Esophagus squamous epithelium (tissue), 5 donors: ENCODE data around the gene ALCAM. TPM values are rescaled to one million over a fixed set of nuclear protein-coding genes. Genes with fewer than 3 reads are reported as not detected.
"Not testable (repeated sequence)": the region's sequence is repeated elsewhere in the genome, so short reads cannot be mapped to it uniquely, and the experiment has no call there.

Experiments used
- DNase-seq: peaks from one replicate; lab custom pipeline; 2025; lab: John Stamatoyannopoulos, UW
- H3K27ac ChIP-seq, 4 donors: fragments of 200-600 bp; sonication (generic); one replicate each; pipeline ENCODE4 v1.5.1; 2016 to 2019; ENCODE audit warnings: mild to moderate bottlenecking in 1 of 4
- H3K27me3 ChIP-seq, 4 donors: fragments of 200-600 bp; sonication (generic); 1 replicate in 3 of 4; 2 replicates in 1 of 4; pipeline versions ENCODE4 v1.5.1 to v1.6.0; 2017 to 2021; ENCODE audit warnings: antibody characterized with exemption in 1 of 4
- H3K36me3 ChIP-seq, 3 donors: fragments of 200-600 bp; sonication (generic); one replicate each; pipeline ENCODE4 v1.5.1; 2016 to 2019
- H3K4me1 ChIP-seq, 3 donors: fragments of 200-600 bp; sonication (generic); one replicate each; pipeline ENCODE4 v1.5.1; 2017 to 2019
- H3K4me3 ChIP-seq, 4 donors: fragments of 200-600 bp; sonication (generic); 1 replicate in 3 of 4; 2 replicates in 1 of 4; pipeline ENCODE4 v1.5.1; 2016 to 2019; ENCODE audit warnings: mild to moderate bottlenecking in 2 of 4, moderate library complexity in 1 of 4
- H3K9me3 ChIP-seq, 3 donors: fragments of 200-600 bp; sonication (generic); one replicate each; pipeline ENCODE4 v1.5.1; 2016 to 2019
- POLR2A ChIP-seq, 4 donors: fragments of 450-650 bp; IDR thresholded peaks; one replicate each; pipeline ENCODE4 v1.6.1; 2017; ENCODE audit warnings: antibody characterized with exemption in 4 of 4, mild to moderate bottlenecking in 4 of 4, moderate library complexity in 3 of 4
- WGBS, 2 donors: methylation state at CpG; one replicate each; pipeline ENCODE4 v1.1.5; 2018; 5-methylcytosine and 5-hydroxymethylcytosine counted together
- intact Hi-C: fragments of 100-400 bp; cut with DNase I; formaldehyde crosslinking; loops from one replicate; pipeline ENCODE4 v1.15.0; 2022
- total RNA-seq, 4 donors: library from RNA; depleted of rRNA; stranded (reverse); fragments of >200 nt; gene quantifications; one replicate each; pipeline ENCODE4 v1.1.0, GENCODE V29; 2016
- TF ChIP-seq, protein P1 (sequence below), 6 experiments: fragments of 450-650 bp in 4 of 6; fragments of 200-600 bp in 2 of 6; sonication (generic) in 2 of 6; IDR thresholded peaks; one replicate each; pipeline ENCODE4 v1.5.1; 2016 to 2019; ENCODE audit warnings: antibody characterized with exemption in 6 of 6, mild to moderate bottlenecking in 4 of 6, moderate library complexity in 4 of 6
- donor health status: DM: yes; HTN: yes; CAD: no.

The ALCAM gene
- total RNA-seq, 4 donors from 2014 or later, result 4.6 to 18.9 (median 8.0) TPM

DNA sequence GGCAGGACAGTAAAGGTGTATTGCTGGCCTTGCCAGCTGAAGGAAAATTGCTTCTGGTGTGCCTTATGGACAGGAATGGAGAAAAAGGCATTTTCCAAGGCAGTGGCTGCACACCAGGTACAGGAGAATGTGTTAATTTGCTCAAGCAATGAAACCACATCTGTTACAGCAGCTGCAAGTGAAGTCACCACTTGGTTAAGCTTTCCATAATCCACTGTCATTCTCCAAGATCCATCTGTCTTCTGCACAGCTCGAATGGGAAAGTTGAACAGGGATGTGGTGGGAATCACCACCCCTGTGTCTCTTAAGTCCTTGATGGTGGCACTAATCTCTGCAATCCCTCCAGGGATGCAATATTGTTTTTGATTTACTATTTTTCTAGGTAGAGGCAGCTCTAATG, 236.8 kb downstream of the ALCAM start:
- H3K36me3 ChIP-seq, DNase-seq, H3K4me1 ChIP-seq, intact Hi-C loops, H3K27ac ChIP-seq, H3K27me3 ChIP-seq, H3K9me3 ChIP-seq, H3K4me3 ChIP-seq: not testable (repeated sequence)
- 55 to 71% methylated on average over 1 of the region's 1 CpG for WGBS, 2 donors

DNA sequence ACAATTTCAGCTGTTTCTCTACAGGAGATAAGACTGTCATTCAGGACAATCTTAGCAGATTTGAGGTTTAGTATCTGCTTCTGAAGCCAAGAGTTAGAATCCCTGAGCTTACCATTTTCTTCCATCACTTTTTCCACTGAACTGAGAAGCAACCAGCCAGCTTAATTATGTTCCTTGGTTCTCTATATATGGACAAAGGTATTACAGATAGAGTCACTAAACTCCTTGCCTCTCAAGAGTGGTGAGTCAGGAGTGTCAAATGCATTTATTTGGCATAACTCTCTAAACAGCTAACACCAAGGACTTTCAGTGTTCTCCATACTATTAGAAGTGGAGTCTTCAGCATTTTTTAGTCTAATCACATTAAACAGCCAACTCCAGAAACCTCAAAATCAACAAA, 239.3 kb downstream of the ALCAM start:
- Histone ChIP-seq H3K27me3 (no peaks in the 10 kb centered on the region), H3K9me3 (no peaks in the 10 kb centered on the region), H3K4me1 (peaks cover 0 to under 1% (median 0%) of the 10 kb centered on the region in 3 donors), H3K27ac (no peak overlapping the region), H3K4me3 (no peak overlapping the region), H3K36me3 (no peaks in the 10 kb centered on the region)
- TF ChIP-seq POLR2A (IDR thresholded peaks at IDR 0.05), result no peak
- no peak for DNase-seq
- intact Hi-C loops, result no loop called here

DNA sequence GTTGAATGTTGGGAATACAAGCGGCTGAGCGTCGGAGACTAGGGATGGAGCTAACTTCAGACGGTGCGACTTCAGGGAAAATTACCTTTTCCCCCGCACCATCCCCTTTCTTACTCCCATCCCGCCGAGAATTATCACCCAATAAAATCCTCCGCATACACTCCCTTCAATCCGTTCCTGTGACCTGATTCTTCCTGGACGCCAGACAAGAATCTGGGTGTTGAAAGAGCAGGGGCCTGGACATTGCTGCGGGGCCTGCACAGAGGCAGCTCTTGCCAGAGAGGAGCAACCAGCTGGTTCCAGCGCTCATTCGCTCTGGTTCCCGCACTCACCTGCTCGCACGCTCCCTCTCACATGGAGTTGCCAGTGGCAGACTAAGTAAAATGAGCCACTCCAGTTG, 241.9 kb downstream of the ALCAM start:
- WGBS, 2 donors, result 85 to 92% methylated on average over 10 to 17 of the region's 17 CpGs
- H3K4me3 ChIP-seq, result no peak overlapping the region
- no peak overlapping the region for H3K27ac ChIP-seq
- no peak for DNase-seq
- H3K4me1 ChIP-seq, result peaks cover 0 to 10% (median 0%) of the 10 kb centered on the region in 3 donors
- no peak for TF ChIP-seq POLR2A (IDR thresholded peaks at IDR 0.05)
- TF ChIP-seq, protein P1, sequence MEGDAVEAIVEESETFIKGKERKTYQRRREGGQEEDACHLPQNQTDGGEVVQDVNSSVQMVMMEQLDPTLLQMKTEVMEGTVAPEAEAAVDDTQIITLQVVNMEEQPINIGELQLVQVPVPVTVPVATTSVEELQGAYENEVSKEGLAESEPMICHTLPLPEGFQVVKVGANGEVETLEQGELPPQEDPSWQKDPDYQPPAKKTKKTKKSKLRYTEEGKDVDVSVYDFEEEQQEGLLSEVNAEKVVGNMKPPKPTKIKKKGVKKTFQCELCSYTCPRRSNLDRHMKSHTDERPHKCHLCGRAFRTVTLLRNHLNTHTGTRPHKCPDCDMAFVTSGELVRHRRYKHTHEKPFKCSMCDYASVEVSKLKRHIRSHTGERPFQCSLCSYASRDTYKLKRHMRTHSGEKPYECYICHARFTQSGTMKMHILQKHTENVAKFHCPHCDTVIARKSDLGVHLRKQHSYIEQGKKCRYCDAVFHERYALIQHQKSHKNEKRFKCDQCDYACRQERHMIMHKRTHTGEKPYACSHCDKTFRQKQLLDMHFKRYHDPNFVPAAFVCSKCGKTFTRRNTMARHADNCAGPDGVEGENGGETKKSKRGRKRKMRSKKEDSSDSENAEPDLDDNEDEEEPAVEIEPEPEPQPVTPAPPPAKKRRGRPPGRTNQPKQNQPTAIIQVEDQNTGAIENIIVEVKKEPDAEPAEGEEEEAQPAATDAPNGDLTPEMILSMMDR (IDR thresholded peaks at IDR 0.05), result no peak
- no peaks in the 10 kb centered on the region for H3K36me3 ChIP-seq
- intact Hi-C loops, result no loop called here
- no peaks in the 10 kb centered on the region for H3K27me3 ChIP-seq
- H3K9me3 ChIP-seq, result no peaks in the 10 kb centered on the region

DNA sequence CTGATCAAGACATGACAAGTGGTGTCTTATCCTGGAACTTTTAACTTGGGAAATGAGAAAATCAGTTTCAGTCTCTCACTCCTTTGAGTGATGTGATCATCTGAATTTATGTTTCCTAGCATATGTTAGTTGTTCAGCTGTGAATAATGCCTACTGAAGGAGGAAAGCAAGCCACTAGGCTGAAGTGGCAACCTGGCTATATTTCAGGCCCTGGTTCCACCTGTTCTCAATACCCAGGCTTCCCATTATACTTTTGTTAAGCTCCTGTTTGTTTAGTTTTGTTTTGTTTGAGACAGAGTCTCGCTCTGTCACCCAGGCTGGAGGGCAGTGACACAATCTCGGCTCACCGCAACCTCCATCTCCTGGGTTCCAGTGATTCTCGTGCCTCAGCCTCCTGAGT, 243.8 kb downstream of the ALCAM start:
- Histone ChIP-seq H3K4me3 (no peak overlapping the region), H3K9me3 (no peaks in the 10 kb centered on the region), H3K4me1 (peaks cover 0 to 10% (median 0%) of the 10 kb centered on the region in 3 donors), H3K27ac (no peak overlapping the region), H3K27me3 (no peaks in the 10 kb centered on the region), H3K36me3 (no peaks in the 10 kb centered on the region)
- intact Hi-C loops, result no loop called here
- 87 to 89% methylated on average over 4 of the region's 4 CpGs for WGBS, 2 donors
- TF ChIP-seq, protein P1 (IDR thresholded peaks at IDR 0.05), result no peak
- TF ChIP-seq POLR2A (IDR thresholded peaks at IDR 0.05), result no peak
- DNase-seq, result no peak

DNA sequence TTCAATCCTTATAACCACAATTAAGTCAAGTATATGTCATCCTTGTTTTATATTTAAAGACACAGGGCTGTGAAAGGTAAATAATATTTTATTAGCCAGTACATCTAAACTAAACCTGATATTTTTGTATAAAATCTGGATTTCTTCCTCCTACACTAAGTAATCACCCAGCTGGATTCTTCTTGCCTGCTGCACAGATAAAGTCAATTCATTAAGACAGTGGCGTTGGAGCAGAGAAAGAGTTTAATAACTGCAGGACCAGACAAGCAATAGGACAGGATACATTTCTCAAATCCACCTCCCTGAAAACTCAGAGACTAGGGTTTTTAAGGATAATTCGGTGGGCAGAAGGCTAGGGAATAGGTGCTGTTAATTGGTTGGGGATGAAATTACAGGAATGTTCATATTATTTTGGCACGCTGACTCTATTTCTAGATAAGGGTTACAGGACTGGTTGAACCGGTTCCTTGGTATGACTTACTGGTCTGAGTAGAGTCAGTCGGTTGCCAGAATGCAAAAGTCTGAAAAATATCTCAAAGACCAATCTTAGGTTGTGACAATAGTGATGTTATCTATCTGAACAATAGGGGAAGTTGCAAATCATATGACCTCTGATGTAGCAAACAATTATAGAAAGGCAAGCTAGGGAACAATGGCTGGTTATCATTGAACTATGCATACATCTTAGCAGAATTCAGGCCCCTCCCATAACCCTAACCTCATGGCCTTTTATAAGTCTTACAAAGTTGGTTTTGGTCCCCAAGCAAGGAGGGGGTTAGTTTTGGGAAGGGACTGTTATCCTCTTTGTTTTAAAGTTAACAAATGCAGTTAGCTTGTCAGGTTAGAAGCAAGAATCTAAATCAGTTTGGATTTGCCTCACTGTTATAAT, 244.8 kb downstream of the ALCAM start:
- DNase-seq, result no peak
- H3K4me3 ChIP-seq, result no peak overlapping the region
- intact Hi-C loops, result no loop called here
- WGBS, 2 donors, result 29 to 58% methylated on average over 5 of the region's 5 CpGs
- TF ChIP-seq, protein P1 (IDR thresholded peaks at IDR 0.05), result no peak
- no peak for TF ChIP-seq POLR2A (IDR thresholded peaks at IDR 0.05)
- H3K27me3 ChIP-seq, result no peaks in the 10 kb centered on the region
- no peaks in the 10 kb centered on the region for H3K36me3 ChIP-seq
- no peaks in the 10 kb centered on the region for H3K9me3 ChIP-seq
- H3K27ac ChIP-seq, result no peak overlapping the region
- H3K4me1 ChIP-seq, result peaks cover 0 to 10% (median 0%) of the 10 kb centered on the region in 3 donors

DNA sequence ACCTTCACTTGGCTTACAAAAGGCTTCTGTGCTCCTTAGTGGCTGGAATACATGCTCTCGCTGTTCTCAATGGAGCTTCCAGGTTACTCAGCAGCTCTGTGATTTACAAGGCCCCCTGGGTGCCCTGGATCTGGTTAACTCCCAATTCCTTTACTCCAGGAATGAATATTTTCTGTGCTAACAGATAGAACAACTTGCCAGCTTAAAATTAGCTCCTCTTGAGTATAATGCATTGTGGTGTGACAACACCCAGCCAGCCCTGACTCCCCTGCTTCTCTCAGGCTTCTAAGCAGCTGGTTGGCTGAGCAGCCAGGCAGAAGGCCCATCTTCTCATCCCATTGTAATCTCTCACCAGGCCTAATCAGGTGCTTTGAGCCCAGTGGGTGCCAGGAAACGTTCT, 246.4 kb downstream of the ALCAM start:
- H3K4me3 ChIP-seq, result no peak overlapping the region
- TF ChIP-seq, protein P1 (IDR thresholded peaks at IDR 0.05), result no peak
- no peak for TF ChIP-seq POLR2A (IDR thresholded peaks at IDR 0.05)
- WGBS, 2 donors, result 55 to 67% methylated on average over 2 of the region's 2 CpGs
- no peaks in the 10 kb centered on the region for H3K9me3 ChIP-seq
- H3K27me3 ChIP-seq, result no peaks in the 10 kb centered on the region
- H3K27ac ChIP-seq, result no peak overlapping the region
- peaks cover 0 to 10% (median 0%) of the 10 kb centered on the region in 3 donors for H3K4me1 ChIP-seq
- DNase-seq, result no peak
- intact Hi-C loops, result no loop called here
- no peaks in the 10 kb centered on the region for H3K36me3 ChIP-seq
